Activated naive CD4-positive, alpha-beta T cell treated with anti-CD3 and anti-CD28 coated beads, Interleukin-2, amount 50 U/mL, for 72 hours (primary cell): ENCODE results near the gene ERV3-1. TPM values are rescaled to one million over a fixed set of nuclear protein-coding genes. Genes with fewer than 3 reads are reported as not detected.
"Not testable (repeated sequence)": the region's sequence is repeated elsewhere in the genome, so short reads cannot be mapped to it uniquely, and the experiment has no call there.

Source experiments
- ATAC-seq, 2 donors: fragments of 150-1000 bp; cut with Tn5 transposase; 2 replicates each; pipeline ENCODE4 v1.10.0; 2021; ENCODE audit warnings: mild to moderate bottlenecking in 2 of 2, moderate library complexity in 2 of 2
- DNase-seq, 2 donors: peaks; one replicate each; pipeline ENCODE4 v3.0.0; 2021 to 2022; ENCODE audit warnings: low spot score in 2 of 2
- H3K27ac Mint-ChIP-seq, 2 donors: one replicate each; pipeline ENCODE4 v1.8.0; 2022; ENCODE audit warnings: mild to moderate bottlenecking in 2 of 2, mixed read lengths in 2 of 2
- H3K36me3 Mint-ChIP-seq, 2 donors: one replicate each; pipeline ENCODE4 v1.8.0; 2022; ENCODE audit warnings: mixed read lengths in 2 of 2
- H3K9me3 Mint-ChIP-seq, 2 donors: one replicate each; pipeline ENCODE4 v1.8.0; 2022; ENCODE audit warnings: mixed read lengths in 2 of 2
- total RNA-seq, 2 donors: library from RNA; stranded (reverse); gene quantifications; one replicate each; pipeline ENCODE4 v1.2.3, GENCODE V29; 2022

ERV3-1 gene, protein sequence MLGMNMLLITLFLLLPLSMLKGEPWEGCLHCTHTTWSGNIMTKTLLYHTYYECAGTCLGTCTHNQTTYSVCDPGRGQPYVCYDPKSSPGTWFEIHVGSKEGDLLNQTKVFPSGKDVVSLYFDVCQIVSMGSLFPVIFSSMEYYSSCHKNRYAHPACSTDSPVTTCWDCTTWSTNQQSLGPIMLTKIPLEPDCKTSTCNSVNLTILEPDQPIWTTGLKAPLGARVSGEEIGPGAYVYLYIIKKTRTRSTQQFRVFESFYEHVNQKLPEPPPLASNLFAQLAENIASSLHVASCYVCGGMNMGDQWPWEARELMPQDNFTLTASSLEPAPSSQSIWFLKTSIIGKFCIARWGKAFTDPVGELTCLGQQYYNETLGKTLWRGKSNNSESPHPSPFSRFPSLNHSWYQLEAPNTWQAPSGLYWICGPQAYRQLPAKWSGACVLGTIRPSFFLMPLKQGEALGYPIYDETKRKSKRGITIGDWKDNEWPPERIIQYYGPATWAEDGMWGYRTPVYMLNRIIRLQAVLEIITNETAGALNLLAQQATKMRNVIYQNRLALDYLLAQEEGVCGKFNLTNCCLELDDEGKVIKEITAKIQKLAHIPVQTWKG
- 1 to 10 TPM; 8.0 to 9.3 TPM for total RNA-seq

DNA sequence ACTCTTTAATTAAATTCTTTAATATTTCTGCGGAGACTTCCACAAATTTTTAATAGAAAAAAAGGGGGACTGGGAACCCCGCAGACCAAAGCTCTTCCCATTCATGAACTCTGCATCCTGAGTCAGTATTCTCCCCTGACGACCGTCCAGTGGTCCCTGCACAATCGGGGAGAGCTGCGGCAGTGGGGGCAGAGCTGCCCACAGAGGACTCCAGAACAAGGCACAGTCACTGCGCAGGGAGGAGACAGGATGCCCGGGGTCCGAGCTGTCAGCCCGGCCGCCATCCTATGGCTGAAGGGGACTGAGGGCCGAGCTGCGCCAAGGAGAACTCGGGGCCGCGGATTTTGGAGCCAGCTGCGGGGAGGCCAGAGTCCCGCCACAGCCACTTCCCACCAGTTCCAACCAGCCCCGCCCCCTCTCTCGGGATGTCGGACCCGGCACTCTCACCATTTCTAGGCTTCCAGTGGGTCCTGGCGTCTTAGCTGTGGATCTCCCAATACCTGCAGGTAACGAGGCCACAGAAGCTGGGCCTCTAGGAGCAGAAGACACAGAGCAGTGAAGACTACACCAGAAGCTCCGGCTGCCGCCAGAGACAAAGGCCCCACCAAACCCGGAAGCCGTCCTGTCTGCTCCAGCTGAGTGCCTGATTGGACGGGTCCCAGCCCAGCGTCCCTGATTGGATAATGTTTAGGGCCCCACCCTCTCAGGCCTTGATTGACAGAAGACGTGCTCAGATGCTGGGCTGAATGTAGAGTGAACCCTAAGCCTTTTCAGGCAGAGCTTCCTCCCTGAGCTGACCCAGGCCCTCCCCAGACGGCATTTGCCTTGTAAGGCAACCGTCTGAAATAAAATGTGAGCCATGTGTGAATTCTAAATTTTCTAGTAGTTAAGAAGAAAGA lies at the start of gene ERV3-1:
Gene ERV3-1 (minus strand): TSS at position 594 of the 899 bp plus-strand sequence. CDS start 13,661 bp downstream, outside the sequence.
- DNase-seq (peak; percentile 85 to 94), ATAC-seq (peak; percentile 100)
- peaks cover 40 to 47% of the 10 kb centered on the region in 2 donors for H3K36me3 Mint-ChIP-seq
- peak within 1 kb of the TSS; percentile 94 to 95 for H3K27ac Mint-ChIP-seq
- peaks cover 8 to 11% of the 10 kb centered on the region in 2 donors for H3K9me3 Mint-ChIP-seq

DNA sequence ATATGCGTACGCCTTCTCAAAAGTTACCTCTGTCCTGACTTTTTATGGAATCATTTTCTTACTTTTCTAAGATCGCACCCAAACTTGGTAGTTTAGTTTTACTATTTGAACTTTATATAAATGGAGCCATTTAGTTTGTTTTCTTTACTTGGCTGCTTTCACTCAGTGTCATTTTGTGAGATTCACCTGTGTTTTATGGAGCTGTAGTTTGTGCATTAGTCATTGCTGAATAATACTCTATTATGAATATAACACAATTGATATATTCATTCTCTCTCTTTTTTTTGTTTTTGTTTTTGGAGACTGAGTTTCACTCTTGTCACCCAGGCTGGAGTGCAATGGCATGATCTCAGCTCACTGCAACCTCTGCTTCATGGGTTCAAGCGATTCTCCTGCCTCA lies 49.3 kb upstream of the ERV3-1 start:
- peaks cover 4 to 36% of the 10 kb centered on the region in 2 donors for H3K36me3 Mint-ChIP-seq
- ATAC-seq, H3K27ac Mint-ChIP-seq, H3K9me3 Mint-ChIP-seq, DNase-seq: not testable (repeated sequence)

DNA sequence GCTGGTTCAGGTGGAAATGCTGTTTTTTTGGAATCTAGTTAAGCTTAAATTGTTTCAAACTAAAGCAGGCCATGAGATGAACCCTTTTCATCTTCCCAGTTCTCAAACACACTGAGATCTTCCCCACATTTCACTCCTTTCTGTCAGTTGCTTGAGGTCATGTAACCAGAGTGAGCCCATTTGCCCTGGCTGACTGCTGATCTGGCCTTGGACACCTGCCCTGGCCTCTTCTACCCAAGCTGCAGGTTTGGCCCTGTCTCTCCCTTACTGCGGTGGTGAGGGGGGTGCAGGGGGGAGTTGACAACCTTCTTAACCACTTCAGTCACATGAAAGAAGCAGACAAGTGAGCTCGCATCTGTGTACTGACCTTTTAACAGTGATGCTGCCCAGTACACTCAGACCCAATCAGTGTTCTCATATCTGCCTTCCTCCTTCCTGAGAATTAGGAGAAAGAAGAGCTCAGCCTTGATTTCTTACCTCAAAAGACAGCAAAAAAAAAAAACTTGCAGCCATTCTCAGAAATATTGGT lies 48.0 kb upstream of the ERV3-1 start:
- not testable (repeated sequence) for DNase-seq, H3K9me3 Mint-ChIP-seq, ATAC-seq, H3K27ac Mint-ChIP-seq
- peaks cover 4 to 44% of the 10 kb centered on the region in 2 donors for H3K36me3 Mint-ChIP-seq

DNA sequence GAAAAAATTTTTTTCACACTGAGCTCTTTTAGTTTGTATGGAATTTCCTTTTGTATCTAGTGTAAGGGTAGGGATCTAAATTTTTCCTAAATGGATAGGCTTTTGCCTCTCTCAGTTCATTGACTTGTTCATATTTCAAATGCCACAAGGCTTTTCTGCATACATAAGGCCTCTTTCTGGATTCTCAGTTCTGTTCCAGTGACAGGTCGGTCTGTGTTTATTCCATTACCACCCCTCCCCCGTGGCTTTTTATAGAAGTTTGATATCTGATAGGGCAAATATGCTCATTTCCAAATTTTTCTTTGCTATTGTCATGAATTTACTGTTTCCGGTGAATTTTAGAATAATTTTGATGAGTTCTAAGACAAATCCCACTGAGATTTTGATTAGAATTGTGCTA lies 45.2 kb upstream of the ERV3-1 start:
- not testable (repeated sequence) for ATAC-seq, DNase-seq, H3K27ac Mint-ChIP-seq, H3K9me3 Mint-ChIP-seq
- peaks cover 4 to 31% of the 10 kb centered on the region in 2 donors for H3K36me3 Mint-ChIP-seq

DNA sequence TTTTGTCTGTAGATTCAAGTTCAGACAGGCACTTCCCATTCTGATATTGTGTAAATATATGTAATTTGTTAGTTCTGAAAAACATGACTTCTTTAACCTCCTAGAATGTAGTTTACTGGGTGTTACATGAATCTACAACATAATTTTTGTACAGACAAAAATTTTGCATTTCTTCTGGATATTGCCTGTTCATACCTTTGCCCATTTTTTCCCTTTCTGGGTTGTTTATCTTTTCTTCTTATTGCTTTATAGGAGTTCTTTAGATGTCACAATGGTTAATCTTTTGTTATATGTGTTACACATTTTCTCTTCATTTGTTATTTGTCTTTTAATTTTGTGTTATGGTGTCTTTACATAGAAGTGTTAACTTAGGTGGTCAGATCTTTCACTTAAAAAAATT lies 44.7 kb upstream of the ERV3-1 start:
- ATAC-seq, H3K9me3 Mint-ChIP-seq, DNase-seq, H3K27ac Mint-ChIP-seq: not testable (repeated sequence)
- H3K36me3 Mint-ChIP-seq: peaks cover 4 to 27% of the 10 kb centered on the region in 2 donors

DNA sequence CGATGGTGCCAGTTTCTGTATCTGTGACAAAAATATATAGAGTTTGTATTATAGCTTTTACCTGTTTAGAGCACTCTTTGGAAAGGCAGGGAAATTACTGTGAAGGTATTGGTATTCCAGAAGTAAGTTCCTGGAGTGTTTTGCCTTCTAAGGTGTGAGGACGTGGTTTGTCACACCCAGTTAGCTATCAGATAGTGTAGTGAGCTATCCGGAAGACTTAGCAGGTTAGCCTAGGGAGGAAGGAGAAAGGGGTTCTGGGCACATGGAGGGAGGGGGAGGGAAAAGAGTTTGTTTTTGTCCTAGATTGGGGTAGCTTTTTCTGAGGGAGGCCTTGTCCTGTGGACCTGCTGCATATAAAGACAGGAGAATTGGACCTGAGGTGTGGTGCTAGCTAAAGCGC lies 39.8 kb upstream of the ERV3-1 start:
- not testable (repeated sequence) for DNase-seq, H3K9me3 Mint-ChIP-seq, ATAC-seq
- Mint-ChIP-seq H3K27ac (peak overlapping the region in 1 of 2 donors; percentile 30), H3K36me3 (peaks cover 0 to 14% of the 10 kb centered on the region in 2 donors)

DNA sequence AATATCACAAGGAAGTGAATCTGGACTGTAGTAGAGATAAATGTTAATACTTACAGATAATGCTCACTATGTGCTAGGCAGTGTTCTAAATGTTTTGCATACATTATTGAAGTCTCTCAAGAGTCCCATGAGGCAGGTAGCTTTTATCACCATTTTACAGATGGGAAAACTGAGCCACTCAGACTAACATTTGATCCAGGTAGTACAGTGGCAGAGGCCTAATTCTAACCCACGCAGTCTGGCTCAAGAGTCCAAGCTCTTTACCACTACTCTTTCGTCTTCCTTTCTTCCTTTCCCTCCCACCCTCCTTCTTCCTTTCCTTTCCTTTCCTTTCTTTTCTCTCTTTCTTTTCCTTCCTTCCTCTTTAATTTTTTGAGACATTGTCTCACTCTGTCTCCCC lies 39.1 kb upstream of the ERV3-1 start:
- ATAC-seq: not testable (repeated sequence)

DNA sequence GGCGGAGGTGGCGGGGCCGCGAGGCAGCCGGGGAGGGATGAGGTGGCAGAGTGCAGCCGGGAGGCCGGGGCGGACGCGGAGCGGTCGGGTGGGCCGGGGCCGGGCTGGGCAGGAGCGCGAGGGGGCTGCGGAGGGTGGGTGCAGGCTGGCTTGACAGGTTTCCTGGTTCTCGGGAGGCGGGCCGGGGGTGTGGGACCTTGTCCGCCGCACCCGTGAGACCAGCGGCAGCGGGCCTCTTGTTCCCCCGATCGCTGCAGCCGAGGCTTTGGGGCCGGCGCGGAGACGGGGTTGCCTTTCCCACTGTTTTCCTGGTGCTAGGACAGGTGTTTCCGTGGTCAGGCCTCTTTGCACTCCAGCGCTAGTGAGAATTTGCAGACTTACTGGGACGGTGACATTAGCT lies 32.3 kb upstream of the ERV3-1 start:
- not testable (repeated sequence) for H3K9me3 Mint-ChIP-seq, H3K36me3 Mint-ChIP-seq
- peak overlapping the region in 1 of 2 donors; percentile 60 for H3K27ac Mint-ChIP-seq
- DNase-seq (peak; percentile 19 to 57), ATAC-seq (peak; percentile 10 to 16)

More for the DNA sequence above, 39.1 kb upstream of the ERV3-1 start:
- H3K27ac Mint-ChIP-seq, DNase-seq, H3K36me3 Mint-ChIP-seq, H3K9me3 Mint-ChIP-seq: not testable (repeated sequence)

DNA sequence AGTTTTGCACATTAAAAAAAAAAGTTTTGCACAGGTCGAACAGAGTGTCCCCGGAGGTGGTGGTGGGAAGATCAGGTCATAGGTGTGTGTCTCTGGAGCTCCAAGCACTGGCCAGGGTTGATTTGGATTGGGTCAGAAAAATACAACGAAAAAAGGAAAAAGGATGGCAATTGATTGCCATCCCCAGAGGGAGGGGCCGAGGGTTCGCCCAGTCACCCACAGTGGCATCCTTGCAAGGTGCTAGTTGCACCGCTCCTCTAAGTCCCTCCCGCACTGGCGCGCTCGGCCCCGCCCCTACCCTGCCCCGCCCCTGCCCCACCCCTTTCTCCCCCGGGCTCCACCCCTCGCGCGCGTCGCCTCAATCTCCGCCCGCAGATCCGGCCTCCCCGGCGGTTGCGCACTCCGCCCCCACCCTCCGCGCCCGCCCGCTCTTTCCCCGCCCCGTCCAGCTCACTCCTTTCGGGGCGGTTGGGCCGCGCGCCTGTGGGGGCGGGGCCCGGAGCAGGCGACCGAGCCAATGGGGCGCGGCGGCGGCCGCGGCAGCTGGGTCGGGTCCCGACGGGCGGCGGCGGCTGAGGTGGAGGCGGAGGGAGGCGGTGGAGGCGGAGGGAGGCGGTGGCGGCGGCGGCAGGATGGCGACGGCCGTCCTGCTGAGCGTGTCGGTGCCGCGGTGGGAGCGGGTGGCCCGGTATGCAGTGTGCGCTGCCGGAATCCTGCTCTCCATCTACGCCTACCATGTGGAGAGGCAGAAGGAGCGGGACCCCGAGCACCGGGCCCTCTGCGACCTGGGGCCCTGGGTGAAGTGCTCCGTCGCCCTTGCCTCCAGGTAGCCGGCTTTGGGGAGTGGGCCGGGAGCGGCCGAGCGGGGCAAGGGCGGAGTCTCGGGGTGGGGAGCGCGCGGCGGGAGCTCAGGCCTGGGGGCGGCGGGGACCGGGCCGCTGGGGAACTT lies 31.5 kb upstream of the ERV3-1 start:
- peak; percentile 89 to 94 for ATAC-seq
- Mint-ChIP-seq H3K27ac (no peak overlapping the region), H3K9me3 (no peaks in the 10 kb centered on the region)

DNA sequence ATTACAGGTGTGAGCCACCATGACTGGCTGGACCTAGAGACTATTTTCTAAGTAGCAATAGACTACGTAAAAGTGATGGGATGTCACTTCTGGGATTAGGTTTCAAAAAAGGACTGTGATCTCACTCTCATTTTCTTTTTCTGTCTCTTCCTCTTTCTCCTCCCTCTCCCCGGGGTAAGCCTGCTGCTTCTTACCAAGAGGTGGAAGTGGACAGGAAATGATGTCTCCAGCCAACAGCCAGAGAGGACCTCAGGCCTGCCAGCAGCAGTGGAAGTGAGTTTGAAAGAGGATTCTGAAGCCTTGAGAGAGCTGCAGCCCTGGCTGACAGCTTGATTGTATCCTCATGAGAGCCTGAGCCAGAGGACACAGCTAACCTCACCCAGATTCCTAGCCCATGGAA lies 30.0 kb upstream of the ERV3-1 start:
- not testable (repeated sequence) for H3K27ac Mint-ChIP-seq, ATAC-seq, DNase-seq, H3K9me3 Mint-ChIP-seq, H3K36me3 Mint-ChIP-seq

More for the DNA sequence above, 31.5 kb upstream of the ERV3-1 start:
- DNase-seq: peak; percentile 85 to 91
- no peaks in the 10 kb centered on the region for H3K36me3 Mint-ChIP-seq

DNA sequence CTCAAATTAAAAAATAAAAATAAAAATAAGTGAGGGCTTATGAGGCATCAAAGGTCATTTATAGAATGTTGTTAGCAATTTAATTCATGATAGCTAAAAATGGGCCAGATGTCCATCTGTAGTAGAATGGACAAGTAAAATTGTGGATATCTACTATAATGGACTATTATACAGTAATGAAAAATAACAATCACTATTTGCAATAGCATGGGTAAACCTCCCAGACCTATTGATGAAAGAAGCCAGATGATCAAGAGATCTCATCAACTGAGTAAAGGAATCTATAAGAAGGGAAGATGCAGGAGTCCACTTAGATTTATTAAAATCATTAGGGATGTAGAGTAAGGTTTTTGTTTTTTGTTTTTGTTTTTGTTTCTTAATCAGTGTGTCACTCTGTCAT lies 29.0 kb upstream of the ERV3-1 start:
- H3K9me3 Mint-ChIP-seq, DNase-seq, H3K27ac Mint-ChIP-seq, H3K36me3 Mint-ChIP-seq, ATAC-seq: not testable (repeated sequence)

DNA sequence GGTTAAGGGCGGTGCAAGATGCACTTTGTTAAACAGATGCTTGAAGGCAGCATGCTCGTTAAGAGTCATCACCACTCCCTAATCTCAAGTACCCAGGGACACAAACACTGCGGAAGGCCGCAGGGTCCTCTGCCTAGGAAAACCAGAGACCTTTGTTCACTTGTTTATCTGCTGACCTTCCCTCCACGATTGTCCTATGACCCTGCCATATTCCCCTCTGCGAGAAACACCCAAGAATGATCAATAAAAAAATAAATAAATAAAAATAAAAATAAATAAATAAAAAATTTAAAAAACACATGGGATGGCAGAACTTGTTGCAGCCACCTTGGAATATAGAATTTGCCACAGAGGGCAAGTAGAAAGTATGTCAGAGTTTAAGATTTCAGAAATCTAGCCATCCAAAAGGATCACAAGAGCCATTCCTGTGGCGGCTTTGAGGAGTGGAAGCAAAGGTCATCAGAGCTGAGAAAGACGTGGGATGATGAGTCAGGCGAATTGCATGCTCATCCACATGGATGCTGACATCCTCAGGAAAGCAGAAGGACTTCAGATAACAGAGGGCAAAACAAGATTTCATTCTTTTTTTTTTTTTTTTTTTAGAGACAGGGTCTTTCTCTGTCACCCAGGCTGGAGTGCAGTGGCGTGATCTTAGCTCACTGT lies 27.8 kb upstream of the ERV3-1 start:
- ATAC-seq, H3K27ac Mint-ChIP-seq, H3K9me3 Mint-ChIP-seq, DNase-seq, H3K36me3 Mint-ChIP-seq: not testable (repeated sequence)

DNA sequence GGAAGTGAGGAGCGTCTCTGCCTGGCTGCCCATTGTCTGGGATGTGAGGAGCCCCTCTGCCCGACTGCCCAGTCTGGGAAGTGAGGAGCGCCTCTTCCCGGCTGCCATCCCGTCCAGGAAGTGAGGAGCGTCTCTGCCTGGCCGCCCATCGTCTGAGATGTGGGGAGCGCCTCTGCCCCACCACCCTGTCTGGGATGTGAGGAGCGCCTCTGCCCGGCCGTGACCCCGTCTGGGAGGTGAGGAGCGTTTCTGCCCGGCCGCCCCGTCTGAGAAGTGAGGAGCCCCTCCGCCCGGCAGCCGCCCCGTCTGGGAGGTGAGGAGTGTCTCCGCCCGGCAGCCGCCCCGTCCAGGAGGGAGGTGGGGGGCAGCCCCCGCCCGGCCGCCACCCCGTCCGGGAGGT lies 26.9 kb upstream of the ERV3-1 start:
- H3K9me3 Mint-ChIP-seq, H3K36me3 Mint-ChIP-seq, ATAC-seq, DNase-seq, H3K27ac Mint-ChIP-seq: not testable (repeated sequence)

DNA sequence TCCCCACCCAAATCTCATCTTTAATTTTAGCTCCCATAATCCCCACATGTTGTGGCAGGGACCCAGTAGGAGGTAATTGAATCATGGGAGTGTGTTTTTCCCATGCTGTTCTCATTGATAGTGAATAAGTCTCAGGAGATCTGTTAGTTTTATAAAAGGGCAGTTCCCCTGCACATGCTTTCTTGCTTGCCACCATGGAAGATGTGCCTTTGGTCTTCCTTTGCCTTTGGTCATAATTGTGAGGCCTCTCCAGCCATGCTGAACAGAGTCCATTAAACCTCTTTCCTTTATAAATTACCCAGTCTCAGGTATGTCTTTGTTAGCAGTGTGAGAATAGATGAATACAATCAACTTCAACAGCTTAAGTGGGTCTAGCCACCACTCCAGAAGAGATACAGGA lies 18.5 kb upstream of the ERV3-1 start:
- not testable (repeated sequence) for H3K27ac Mint-ChIP-seq, ATAC-seq, DNase-seq, H3K36me3 Mint-ChIP-seq, H3K9me3 Mint-ChIP-seq

DNA sequence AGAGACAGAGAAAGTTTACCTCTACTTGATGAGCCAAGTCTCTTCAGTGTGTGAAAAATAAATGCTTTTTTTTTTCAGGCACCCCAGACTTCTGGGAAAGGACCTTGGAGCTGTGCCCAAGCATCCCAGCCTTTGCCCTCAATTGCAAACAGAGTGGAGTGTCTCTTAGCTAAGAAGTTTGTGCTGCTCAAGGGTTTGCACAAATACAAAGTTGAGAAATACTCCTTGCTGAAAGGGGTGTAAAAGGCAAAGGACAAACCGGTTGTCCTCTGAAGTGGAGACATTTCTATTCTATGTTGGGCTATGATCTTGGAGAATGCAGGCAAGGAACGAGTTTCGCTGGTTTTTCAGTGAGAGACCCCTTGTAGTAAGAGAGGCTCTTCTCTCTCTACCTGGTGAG lies 14.5 kb upstream of the ERV3-1 start:
- H3K27ac Mint-ChIP-seq, H3K36me3 Mint-ChIP-seq, H3K9me3 Mint-ChIP-seq, DNase-seq, ATAC-seq: not testable (repeated sequence)
